C4-2B (cell line): ENCODE results near the gene ADGRE3.

Experiments
- H3K27ac ChIP-seq: fragments of 450-650 bp; 2 replicates; pipeline ENCODE4 v1.5.1; 2017
- CTCF ChIP-seq: fragments of 450-650 bp; conservative IDR thresholded peaks from 2 replicates; pipeline ENCODE4 v1.5.1; 2017; ENCODE audit warnings: mild to moderate bottlenecking
- ZFX ChIP-seq: fragments of 450-650 bp; IDR thresholded peaks from 2 replicates; pipeline ENCODE4 v1.6.1; 2017

Gene ADGRE3

GRCh38 chr19:14576363-14576762, 98.3 kb downstream of the ADGRE3 start:
- no peak for TF ChIP-seq ZFX
- TF ChIP-seq CTCF, result no peak
- H3K27ac ChIP-seq, result no peak overlapping the region

GRCh38 chr19:14575428-14575980, 99.1 kb downstream of the ADGRE3 start:
- H3K27ac ChIP-seq, result no peak overlapping the region
- TF ChIP-seq ZFX (no peak), CTCF (no peak)

DNA sequence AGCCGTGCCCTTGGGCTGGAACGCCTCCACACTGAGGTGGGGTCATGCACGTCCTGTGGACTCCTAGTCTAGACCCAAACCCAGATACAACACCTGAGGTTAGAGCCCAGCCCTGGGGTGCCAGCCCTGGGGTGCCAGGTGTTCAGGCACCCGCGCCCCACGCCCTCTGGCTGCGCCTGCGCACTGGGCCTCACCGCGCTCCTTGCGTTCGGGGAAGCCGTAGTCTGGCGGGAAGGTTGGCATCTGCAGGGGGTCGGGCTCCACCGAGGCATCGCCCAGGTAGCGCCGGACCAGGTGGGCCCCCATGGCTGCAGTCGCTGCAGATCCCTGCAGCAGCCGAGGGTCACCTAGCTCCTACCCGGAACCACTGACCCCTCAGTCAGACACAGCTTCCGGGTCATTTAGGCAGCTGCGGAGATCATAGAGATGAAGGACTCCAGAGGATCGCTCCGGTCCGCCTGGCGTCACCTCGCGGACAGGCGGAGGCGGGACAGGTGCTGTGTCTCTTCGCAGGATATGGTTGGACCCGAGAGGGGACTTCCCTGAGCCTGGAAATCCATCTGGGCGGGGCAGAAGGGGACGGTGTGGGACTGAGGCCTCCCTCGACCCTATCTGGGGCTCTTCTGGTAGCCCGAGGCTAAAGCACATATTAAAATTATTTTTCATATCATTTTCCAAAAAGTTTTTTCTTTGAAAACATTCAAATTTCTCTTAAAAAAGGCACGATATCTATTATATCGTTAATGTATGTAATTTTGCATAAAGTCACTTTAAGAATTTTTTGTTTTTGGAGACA, 102.8 kb downstream of the ADGRE3 start, which contains the start of gene NDUFB7:
TSS of gene NDUFB7 (minus strand) at position 372 of the 796 bp plus-strand sequence. CDS start at position 306, 66 bp downstream.
- TF ChIP-seq ZFX (peak; percentile 88; the same call in 1 of the 2 replicates), CTCF (peak; percentile 98)
- peak within 1 kb of the TSS; percentile 95 for H3K27ac ChIP-seq

GRCh38 chr19:14570864-14571527, 103.6 kb downstream of the ADGRE3 start:
- TF ChIP-seq ZFX (no peak), CTCF (no peak)
- H3K27ac ChIP-seq, result peak overlapping the region; percentile 95
